ENCODE measurements around the gene SCIN. TPM values are rescaled to one million over a fixed set of nuclear protein-coding genes. Genes with fewer than 3 reads are reported as not detected.
"Not testable (repeated sequence)": the region's sequence is repeated elsewhere in the genome, so short reads cannot be mapped to it uniquely, and the experiment has no call there.

SCIN gene
- total and polyA plus RNA-seq, 2 of the 8 experiments (the other 6 are each of a cell fraction or from before 2014, with no cell fraction given) = 0.47 to 1.9 TPM

GRCh38 chr7:12660423-12660822 is 89.9 kb downstream of the SCIN start:
- H3K27ac ChIP-seq (ENCODE audit: low read depth, low read length); H4K8ac ChIP-seq (ENCODE audit: extremely low read depth, insufficient read depth, low read length); H2AK5ac ChIP-seq (ENCODE audit: low read depth, low read length); H3K36me3 ChIP-seq (ENCODE audit: control insufficient read depth in 2 of 4, insufficient read depth in 4 of 4, low read length in 3 of 4); H3K23me2 ChIP-seq (ENCODE audit: low read depth, low read length); H3K9me3 ChIP-seq (ENCODE audit: insufficient read depth in 2 of 2, low read depth in 1 of 2, low read length in 1 of 2); H2BK120ac ChIP-seq (replicated peaks; ENCODE audit: low read depth, low read length); H3K4me2 ChIP-seq (ENCODE audit: insufficient read depth in 1 of 2, low read depth in 2 of 2, low read length in 2 of 2); H2BK15ac ChIP-seq (ENCODE audit: low read length); CTCF ChIA-PET (ENCODE audit: partially characterized antibody); H4K5ac ChIP-seq (ENCODE audit: insufficient read length, low read depth, low read length); H2BK5ac ChIP-seq (ENCODE audit: low read depth, low read length); H2BK12ac ChIP-seq (ENCODE audit: low read depth, low read length); H3K56ac ChIP-seq (replicated peaks; ENCODE audit: insufficient read length, low read depth, low read length); H3K79me2 ChIP-seq (ENCODE audit: control insufficient read depth in 1 of 2, insufficient read depth in 2 of 2, low read length in 2 of 2); H3K14ac ChIP-seq (ENCODE audit: insufficient read length); H3K18ac ChIP-seq (ENCODE audit: extremely low read depth, low read length); H4K91ac ChIP-seq (replicated peaks; ENCODE audit: insufficient read length, low read length); H3K79me1 ChIP-seq (ENCODE audit: low read depth, low read length); H3K4me1 ChIP-seq (replicated peaks in 1 of 4; ENCODE audit: control insufficient read depth in 3 of 4, insufficient read depth in 4 of 4, low read length in 3 of 4); H3K23ac ChIP-seq (ENCODE audit: insufficient read length); POLR2A ChIA-PET (ENCODE audit: partially characterized antibody); FAIRE-seq; H3K4ac ChIP-seq (replicated peaks; ENCODE audit: insufficient read length, low read depth, low read length); H2AFZ ChIP-seq (ENCODE audit: low read length); H4K20me1 ChIP-seq (replicated peaks in 1 of 2; ENCODE audit: control insufficient read depth in 1 of 2, insufficient read depth in 2 of 2, low read length in 2 of 2); H3K27me3 ChIP-seq (replicated peaks in 1 of 4; ENCODE audit: control insufficient read depth in 3 of 4, extremely low read depth in 1 of 4, insufficient read depth in 3 of 4, low read length in 3 of 4); H2BK20ac ChIP-seq (ENCODE audit: low read length); H3K4me3 ChIP-seq (ENCODE audit: extremely low read depth in 1 of 4, insufficient read depth in 2 of 4, low read depth in 3 of 4, low read length in 4 of 4); H3K9ac ChIP-seq (replicated peaks in 1 of 4; ENCODE audit: extremely low read depth in 1 of 4, low read depth in 3 of 4, low read length in 3 of 4): not testable (repeated sequence)
- DNase-seq (ENCODE audit: low read depth in 1 of 2, low spot score in 2 of 2) = peak; percentile 46 to 56
- 82% methylated on average over 8 of the region's 8 CpGs; no CpG with 5 or more reads in 1 of the 2 experiments for WGBS, 2 experiments (ENCODE audit: extremely low coverage in 1 of 2, insufficient coverage in 1 of 2, insufficient read length in 1 of 2, insufficient replicate concordance in 2 of 2, low coverage in 1 of 2, low lambda C conversion rate in 2 of 2, missing lambda C conversion rate in 1 of 2)
- peak; percentile 86 for TF ChIP-seq TEAD4 (IDR thresholded peaks at IDR 0.05; ENCODE audit: low read depth, low read length)
- TF ChIP-seq JUND (IDR thresholded peaks at IDR 0.05; ENCODE audit: low read length) = peak; percentile 84
- TF ChIP-seq NANOG (IDR thresholded peaks at IDR 0.05; ENCODE audit: insufficient read depth, low read depth, low read length, poor library complexity, severe bottlenecking) = peak; percentile 33
- TF ChIP-seq JUN (IDR thresholded peaks at IDR 0.05; ENCODE audit: low read depth, low read length) = peak; percentile 68
